Keratinocyte (primary cell): ENCODE data around the gene MEA1. TPM values are rescaled to one million over a fixed set of nuclear protein-coding genes. Genes with fewer than 3 reads are reported as not detected.

ENCODE experiments used
- DNase-seq: peaks from one replicate; pipeline ENCODE4 v3.0.0-alpha.2; 2011; ENCODE audit warnings: low read depth, missing footprints, low spot score
- FAIRE-seq: peaks from 2 replicates; lab custom pipeline; 2011; peaks lifted over from hg19 to GRCh38; lab: Jason Lieb, UNC
- H2AFZ ChIP-seq: 2 replicates; pipeline ENCODE4 v1.6.0; 2012; ENCODE audit warnings: low read length, control low read depth, inconsistent platforms; ENCODE audit not compliant: control insufficient read depth
- H3K27ac ChIP-seq: 2 replicates; pipeline ENCODE4 v1.5.1; 2011; ENCODE audit warnings: low read length; ENCODE audit not compliant: control insufficient read depth, insufficient read depth
- H3K27me3 ChIP-seq: 3 replicates; pipeline ENCODE4 v1.6.0; 2011; ENCODE audit warnings: low read length; ENCODE audit not compliant: control insufficient read depth, insufficient read depth; ENCODE audit errors: extremely low read depth
- H3K36me3 ChIP-seq, 2 experiments: 2 replicates in 1 of 2; 3 replicates in 1 of 2; pipeline ENCODE4 v1.5.1; 2011; ENCODE audit warnings: low read length in 2 of 2, mild to moderate bottlenecking in 1 of 2; ENCODE audit not compliant: control insufficient read depth in 2 of 2, insufficient read depth in 2 of 2; ENCODE audit errors: extremely low read depth in 1 of 2
- H3K4me1 ChIP-seq: 3 replicates; pipeline ENCODE4 v1.5.1; 2011; ENCODE audit warnings: low read length; ENCODE audit not compliant: control insufficient read depth, insufficient read depth; ENCODE audit errors: extremely low read depth
- H3K4me2 ChIP-seq: 3 replicates; pipeline ENCODE4 v1.6.0; 2011; ENCODE audit warnings: low read depth, low read length; ENCODE audit not compliant: control insufficient read depth, insufficient read depth; ENCODE audit errors: extremely low read depth
- H3K4me3 ChIP-seq, 3 experiments: fragments of 200-600 bp in 1 of 3; sonication (generic) in 1 of 3; 2 replicates in 2 of 3; 3 replicates in 1 of 3; pipeline ENCODE4 v1.5.1; 2011 to 2016; ENCODE audit warnings: low read length in 3 of 3, mild to moderate bottlenecking in 3 of 3, control low read depth in 2 of 3, inconsistent platforms in 1 of 3, low read depth in 1 of 3, mixed read lengths in 1 of 3, mixed run types in 1 of 3, moderate library complexity in 1 of 3; ENCODE audit not compliant: control insufficient read depth in 2 of 3, insufficient read depth in 2 of 3; ENCODE audit errors: extremely low read depth in 1 of 3
- H3K79me2 ChIP-seq: 2 replicates; pipeline ENCODE4 v1.6.0; 2012; ENCODE audit warnings: low read length; ENCODE audit not compliant: control insufficient read depth, insufficient read depth
- H3K9ac ChIP-seq: 3 replicates; pipeline ENCODE4 v1.6.0; 2011; ENCODE audit warnings: low read length; ENCODE audit not compliant: control insufficient read depth, insufficient read depth; ENCODE audit errors: extremely low read depth
- H3K9me1 ChIP-seq: 3 replicates; pipeline ENCODE4 v1.6.0; 2011; ENCODE audit warnings: low read length; ENCODE audit not compliant: control insufficient read depth, insufficient read depth; ENCODE audit errors: extremely low read depth
- H3K9me3 ChIP-seq: 2 replicates; pipeline ENCODE4 v1.5.1; 2012; ENCODE audit warnings: low read depth, low read length; ENCODE audit not compliant: control insufficient read depth
- H4K20me1 ChIP-seq: 3 replicates; pipeline ENCODE4 v1.6.0; 2011; ENCODE audit warnings: low read length; ENCODE audit not compliant: control insufficient read depth, insufficient read depth; ENCODE audit errors: extremely low read depth
- CTCF ChIP-seq, 3 experiments: IDR thresholded peaks in 1 of 3; conservative IDR thresholded peaks in 1 of 3; optimal IDR thresholded peaks in 1 of 3; 2 replicates in 2 of 3; 3 replicates in 1 of 3; pipeline versions ENCODE3 to v1.5.1; 2011; ENCODE audit warnings: low read length in 3 of 3, mild to moderate bottlenecking in 3 of 3, moderate library complexity in 2 of 3, control low read depth in 1 of 3, inconsistent platforms in 1 of 3; ENCODE audit not compliant: insufficient read depth in 2 of 3; ENCODE audit errors: extremely low read depth in 1 of 3
- EZH2 ChIP-seq: IDR thresholded peaks from one replicate; pipeline ENCODE4 v1.6.1; 2012; ENCODE audit warnings: inconsistent platforms, mild to moderate bottlenecking, low read length, moderate library complexity
- dilution Hi-C: fragments of 300-500 bp; cut with MboI; formaldehyde crosslinking; loops from one replicate; pipeline ENCODE4 v1.7.0; 2020; ENCODE audit warnings: low sequenced_read_pairs; ENCODE audit not compliant: extremely low pct_ligation_motif_present
- polyA plus RNA-seq, 5 experiments: library from polyadenylated mRNA; depleted of rRNA in 3 of 5; stranded (reverse) in 3 of 5; stranded (forward) in 1 of 5; unstranded in 1 of 5; fragments of >200 nt; gene quantifications; 1 replicate in 1 of 5; 2 replicates in 3 of 5; 3 replicates in 1 of 5; pipeline versions ENCODE4 v1.2.1 to v1.2.3, GENCODE V29; 2011 to 2012; ENCODE audit warnings: missing spikeins in 2 of 5, low read depth in 1 of 5, low replicate concordance in 1 of 5

MEA1 gene
- polyA plus RNA-seq, 1 donor (not counting 4 experiments of a cell fraction or from before 2014, with no cell fraction given): 76.1 TPM

- Histone ChIP-seq H3K9me1 (no peaks in the 10 kb centered on the region), H3K9me3 (no peaks in the 10 kb centered on the region), H3K27me3 (no peaks in the 10 kb centered on the region), H3K79me2 (no peaks in the 10 kb centered on the region), H4K20me1 (no peaks in the 10 kb centered on the region), H3K9ac (no peak overlapping the region), H3K4me3 (no peak overlapping the region), H2AFZ (no peak overlapping the region), H3K4me2 (no peak overlapping the region), H3K4me1 (peaks cover 6% of the 10 kb centered on the region), H3K27ac (no peak overlapping the region), H3K36me3 (peaks cover 11 to 23% of the 10 kb centered on the region in 2 experiments)
- no peak for DNase-seq
- no peak for FAIRE-seq
- dilution Hi-C loops: no loop called here
- no peak for TF ChIP-seq CTCF (optimal IDR thresholded peaks at IDR 0.05 in 1 of 3, IDR thresholded peaks at IDR 0.05 in 1 of 3, conservative IDR thresholded peaks at IDR 0.05 in 1 of 3; ENCODE audit: extremely low read depth in 1 of 3, insufficient read depth in 2 of 3, low read length in 3 of 3)
- TF ChIP-seq EZH2: no peak
Measured at GRCh38 chr6:42967228-42967627, 46.5 kb downstream of the MEA1 start.

GRCh38 chr6:42966571-42966970 is 47.2 kb downstream of the MEA1 start:
- no peaks in the 10 kb centered on the region for H3K27me3 ChIP-seq
- H4K20me1 ChIP-seq: no peaks in the 10 kb centered on the region
- DNase-seq (no peak), FAIRE-seq (no peak)
- H3K9ac ChIP-seq: no peak overlapping the region
- H3K36me3 ChIP-seq: peaks cover 11 to 26% of the 10 kb centered on the region in 2 experiments
- no peak overlapping the region for H3K4me2 ChIP-seq
- no peaks in the 10 kb centered on the region for H3K79me2 ChIP-seq
- no peak overlapping the region for H3K27ac ChIP-seq
- H3K9me1 ChIP-seq: no peaks in the 10 kb centered on the region
- no peak overlapping the region for H3K4me3 ChIP-seq
- H3K4me1 ChIP-seq: peaks cover 6% of the 10 kb centered on the region
- dilution Hi-C loops: no loop called here
- TF ChIP-seq CTCF (optimal IDR thresholded peaks at IDR 0.05 in 1 of 3, IDR thresholded peaks at IDR 0.05 in 1 of 3, conservative IDR thresholded peaks at IDR 0.05 in 1 of 3; ENCODE audit: extremely low read depth in 1 of 3, insufficient read depth in 2 of 3, low read length in 3 of 3): no peak
- no peak for TF ChIP-seq EZH2
- H3K9me3 ChIP-seq: no peaks in the 10 kb centered on the region
- H2AFZ ChIP-seq: no peak overlapping the region
